Natural killer cell (primary cell): ENCODE data around the gene ZSCAN4. TPM values are rescaled to one million over a fixed set of nuclear protein-coding genes. Genes with fewer than 3 reads are reported as not detected.

Experiments
- ATAC-seq, 3 donors: fragments of 150-1000 bp in 2 of 3; fragments of 200-7000 bp in 1 of 3; cut with Tn5 transposase; 1 replicate in 1 of 3; 2 replicates in 2 of 3; pipeline ENCODE4 v1.10.0; 2021; ENCODE audit warnings: mild to moderate bottlenecking in 2 of 3, moderate library complexity in 2 of 3
- DNase-seq, 2 donors: peaks; one replicate each; pipeline versions ENCODE4 v3.0.0 to v3.0.0-alpha.2; 2013 to 2021; ENCODE audit warnings: mixed read lengths in 1 of 2
- H3K27ac ChIP-seq: one replicate; pipeline ENCODE4 v1.5.1; 2013; ENCODE audit warnings: mild to moderate bottlenecking, low read length
- H3K27me3 ChIP-seq: one replicate; pipeline ENCODE4 v1.6.1; 2013; ENCODE audit warnings: low read length; ENCODE audit not compliant: control insufficient read depth, insufficient read depth
- H3K36me3 ChIP-seq: one replicate; pipeline ENCODE4 v1.6.1; 2013; ENCODE audit warnings: low read length; ENCODE audit not compliant: control insufficient read depth, insufficient read depth
- H3K4me1 ChIP-seq: one replicate; pipeline ENCODE4 v1.6.1; 2013; ENCODE audit warnings: low read length; ENCODE audit not compliant: control insufficient read depth, insufficient read depth
- H3K4me3 ChIP-seq: one replicate; pipeline ENCODE4 v1.5.1; 2013; ENCODE audit warnings: low read length
- H3K9me3 ChIP-seq: one replicate; pipeline ENCODE4 v1.6.1; 2013; ENCODE audit warnings: low read length; ENCODE audit not compliant: control insufficient read depth, insufficient read depth
- H3K27ac Mint-ChIP-seq, 2 donors: one replicate each; pipeline ENCODE4 v1.8.0; 2022; ENCODE audit warnings: mild to moderate bottlenecking in 2 of 2, mixed read lengths in 2 of 2, moderate library complexity in 1 of 2
- H3K27me3 Mint-ChIP-seq, 2 donors: one replicate each; pipeline ENCODE4 v1.8.0; 2022; ENCODE audit warnings: low read depth in 2 of 2, mixed read lengths in 2 of 2
- H3K36me3 Mint-ChIP-seq: one replicate; pipeline ENCODE4 v1.8.0; 2022; ENCODE audit warnings: mixed read lengths
- H3K4me1 Mint-ChIP-seq, 2 donors: one replicate each; pipeline ENCODE4 v1.8.0; 2022; ENCODE audit warnings: mixed read lengths in 2 of 2
- H3K4me3 Mint-ChIP-seq: one replicate; pipeline ENCODE4 v1.8.0; 2022; ENCODE audit warnings: mild to moderate bottlenecking, moderate library complexity, mixed read lengths
- H3K9me3 Mint-ChIP-seq, 2 donors: one replicate each; pipeline ENCODE4 v1.8.0; 2022; ENCODE audit warnings: mixed read lengths in 2 of 2
- WGBS: methylation state at CpG from one replicate; pipeline ENCODE4 v1.1.7; 2013; ENCODE audit warnings: missing lambda C conversion rate; ENCODE audit not compliant: insufficient coverage; 5-methylcytosine and 5-hydroxymethylcytosine counted together
- intact Hi-C: fragments of 100-400 bp; cut with micrococcal nuclease; formaldehyde crosslinking; loops from one replicate; pipeline ENCODE4 v1.14.2; 2022
- total RNA-seq, 4 donors: library from RNA; stranded (reverse); fragments of 120-200 nt in 1 of 4; gene quantifications; one replicate each; pipeline versions ENCODE4 v1.2.3 to v1.2.4, GENCODE V29; 2013 to 2022
- TF ChIP-seq, protein P1 (sequence below): fragments of 200-600 bp; IDR thresholded peaks from one replicate; pipeline ENCODE4 v1.8.0; 2022; ENCODE audit warnings: antibody characterized with exemption

The ZSCAN4 gene
- total RNA-seq, 3 donors from 2014 or later (not counting 1 experiment from before 2014, with no cell fraction given): not detected

DNA sequence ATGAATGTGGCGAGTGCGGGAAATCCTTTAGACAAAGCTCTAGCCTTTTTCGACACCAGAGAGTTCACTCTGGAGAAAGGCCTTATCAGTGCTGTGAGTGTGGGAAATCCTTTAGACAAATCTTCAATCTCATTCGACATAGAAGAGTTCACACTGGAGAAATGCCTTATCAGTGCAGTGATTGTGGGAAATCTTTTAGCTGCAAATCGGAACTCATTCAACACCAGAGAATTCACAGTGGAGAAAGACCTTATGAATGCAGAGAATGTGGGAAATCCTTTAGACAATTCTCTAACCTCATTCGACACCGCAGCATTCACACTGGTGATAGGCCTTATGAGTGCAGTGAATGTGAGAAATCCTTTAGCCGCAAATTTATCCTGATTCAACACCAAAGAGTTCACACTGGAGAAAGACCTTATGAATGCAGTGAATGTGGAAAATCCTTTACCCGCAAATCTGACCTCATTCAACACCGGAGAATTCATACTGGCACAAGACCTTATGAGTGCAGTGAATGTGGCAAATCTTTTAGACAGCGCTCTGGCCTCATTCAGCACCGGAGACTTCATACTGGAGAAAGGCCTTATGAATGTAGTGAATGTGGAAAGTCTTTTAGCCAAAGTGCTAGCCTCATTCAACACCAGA lies 18.8 kb downstream of the ZSCAN4 start:
- Mint-ChIP-seq H3K27me3 (no peaks in the 10 kb centered on the region), H3K4me3 (no peak overlapping the region), H3K27ac (no peak overlapping the region), H3K9me3 (peaks cover 23 to 35% of the 10 kb centered on the region in 2 donors), H3K36me3 (peaks cover 61% of the 10 kb centered on the region), H3K4me1 (peaks cover 19 to 27% of the 10 kb centered on the region in 2 donors)
- DNase-seq: no peak
- Histone ChIP-seq H3K27me3 (no peaks in the 10 kb centered on the region), H3K4me3 (no peak overlapping the region), H3K36me3 (peaks cover 26% of the 10 kb centered on the region), H3K27ac (no peak overlapping the region), H3K4me1 (peaks cover 12% of the 10 kb centered on the region), H3K9me3 (peaks cover 78% of the 10 kb centered on the region)
- WGBS: 99% methylated on average over 8 of the region's 12 CpGs
- TF ChIP-seq, protein P1, sequence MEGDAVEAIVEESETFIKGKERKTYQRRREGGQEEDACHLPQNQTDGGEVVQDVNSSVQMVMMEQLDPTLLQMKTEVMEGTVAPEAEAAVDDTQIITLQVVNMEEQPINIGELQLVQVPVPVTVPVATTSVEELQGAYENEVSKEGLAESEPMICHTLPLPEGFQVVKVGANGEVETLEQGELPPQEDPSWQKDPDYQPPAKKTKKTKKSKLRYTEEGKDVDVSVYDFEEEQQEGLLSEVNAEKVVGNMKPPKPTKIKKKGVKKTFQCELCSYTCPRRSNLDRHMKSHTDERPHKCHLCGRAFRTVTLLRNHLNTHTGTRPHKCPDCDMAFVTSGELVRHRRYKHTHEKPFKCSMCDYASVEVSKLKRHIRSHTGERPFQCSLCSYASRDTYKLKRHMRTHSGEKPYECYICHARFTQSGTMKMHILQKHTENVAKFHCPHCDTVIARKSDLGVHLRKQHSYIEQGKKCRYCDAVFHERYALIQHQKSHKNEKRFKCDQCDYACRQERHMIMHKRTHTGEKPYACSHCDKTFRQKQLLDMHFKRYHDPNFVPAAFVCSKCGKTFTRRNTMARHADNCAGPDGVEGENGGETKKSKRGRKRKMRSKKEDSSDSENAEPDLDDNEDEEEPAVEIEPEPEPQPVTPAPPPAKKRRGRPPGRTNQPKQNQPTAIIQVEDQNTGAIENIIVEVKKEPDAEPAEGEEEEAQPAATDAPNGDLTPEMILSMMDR: no peak
- no peak for ATAC-seq
- intact Hi-C loops: loop anchor here (10.0 kb wide), 1 partner anchor 53 kb away; the partner anchor contains the start of gene ZNF211

GRCh38 chr19:57688011-57688763 lies 19.5 kb downstream of the ZSCAN4 start:
- WGBS: 100% methylated on average over 6 of the region's 6 CpGs
- no peak overlapping the region for H3K27ac Mint-ChIP-seq
- H3K27me3 Mint-ChIP-seq: no peaks in the 10 kb centered on the region
- ATAC-seq (no peak), DNase-seq (no peak)
- peaks cover 26% of the 10 kb centered on the region for H3K36me3 ChIP-seq
- peaks cover 54% of the 10 kb centered on the region for H3K36me3 Mint-ChIP-seq
- no peak overlapping the region for H3K27ac ChIP-seq
- H3K27me3 ChIP-seq: no peaks in the 10 kb centered on the region
- peaks cover 18 to 29% of the 10 kb centered on the region in 2 donors for H3K9me3 Mint-ChIP-seq
- intact Hi-C loops: loop anchor here (10.0 kb wide), 1 partner anchor 53 kb away; the partner anchor contains the start of gene ZNF211
- H3K4me1 Mint-ChIP-seq: peaks cover 12 to 20% of the 10 kb centered on the region in 2 donors
- peaks cover 78% of the 10 kb centered on the region for H3K9me3 ChIP-seq
- TF ChIP-seq, protein P1: no peak
- peaks cover 5% of the 10 kb centered on the region for H3K4me1 ChIP-seq
- H3K4me3 Mint-ChIP-seq: no peak overlapping the region
- no peak overlapping the region for H3K4me3 ChIP-seq

DNA sequence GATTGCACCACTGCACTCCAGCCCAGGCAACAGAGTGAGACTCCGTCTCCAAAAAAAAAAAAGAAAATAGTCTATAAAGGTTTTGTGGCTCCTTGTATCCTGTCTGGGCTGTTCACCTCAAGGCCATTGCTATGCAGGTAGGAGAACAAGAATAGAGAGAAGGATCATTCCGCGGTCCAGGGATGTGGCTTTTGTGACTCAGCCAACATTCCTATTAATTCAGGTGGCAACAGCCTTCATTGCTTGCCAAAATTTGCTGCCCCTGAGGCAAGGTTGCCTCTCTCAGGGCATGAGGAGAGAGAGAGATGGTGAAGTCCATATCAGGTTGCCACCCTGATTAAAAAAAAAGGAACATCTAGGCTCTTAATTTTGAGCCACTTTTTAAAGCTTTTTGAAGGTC lies 21.0 kb downstream of the ZSCAN4 start:
- Histone ChIP-seq H3K27ac (no peak overlapping the region), H3K4me1 (no peaks in the 10 kb centered on the region), H3K27me3 (no peaks in the 10 kb centered on the region), H3K4me3 (no peak overlapping the region), H3K9me3 (peaks cover 79% of the 10 kb centered on the region), H3K36me3 (peaks cover 19% of the 10 kb centered on the region)
- TF ChIP-seq, protein P1: no peak
- H3K36me3 Mint-ChIP-seq: peaks cover 53% of the 10 kb centered on the region
- H3K4me1 Mint-ChIP-seq: peaks cover 0 to 9% of the 10 kb centered on the region in 2 donors
- intact Hi-C loops: loop anchor here (10.0 kb wide), 1 partner anchor 55 kb away; the partner anchor contains the start of gene ZNF211
- no peak overlapping the region for H3K4me3 Mint-ChIP-seq
- no peak overlapping the region for H3K27ac Mint-ChIP-seq
- ATAC-seq (no peak), DNase-seq (no peak)
- H3K27me3 Mint-ChIP-seq: no peaks in the 10 kb centered on the region
- H3K9me3 Mint-ChIP-seq: peaks cover 16% of the 10 kb centered on the region in 2 donors
- WGBS: 98% methylated on average over 3 of the region's 3 CpGs
